Inflammatory macrophage treated with lipopolysaccharide for 4 hours (primary cell): ENCODE measurements around the gene LSAMP.

Experiments used
- DNase-seq: peaks from one replicate; pipeline ENCODE4 v3.0.0-alpha.2; 2020

LSAMP gene

GRCh38 chr3:116285781-116286421, 159.4 kb downstream of the LSAMP start:
- no peak for DNase-seq

- DNase-seq, result no peak
Measured at GRCh38 chr3:116281313-116282143, 163.8 kb downstream of the LSAMP start.

DNA sequence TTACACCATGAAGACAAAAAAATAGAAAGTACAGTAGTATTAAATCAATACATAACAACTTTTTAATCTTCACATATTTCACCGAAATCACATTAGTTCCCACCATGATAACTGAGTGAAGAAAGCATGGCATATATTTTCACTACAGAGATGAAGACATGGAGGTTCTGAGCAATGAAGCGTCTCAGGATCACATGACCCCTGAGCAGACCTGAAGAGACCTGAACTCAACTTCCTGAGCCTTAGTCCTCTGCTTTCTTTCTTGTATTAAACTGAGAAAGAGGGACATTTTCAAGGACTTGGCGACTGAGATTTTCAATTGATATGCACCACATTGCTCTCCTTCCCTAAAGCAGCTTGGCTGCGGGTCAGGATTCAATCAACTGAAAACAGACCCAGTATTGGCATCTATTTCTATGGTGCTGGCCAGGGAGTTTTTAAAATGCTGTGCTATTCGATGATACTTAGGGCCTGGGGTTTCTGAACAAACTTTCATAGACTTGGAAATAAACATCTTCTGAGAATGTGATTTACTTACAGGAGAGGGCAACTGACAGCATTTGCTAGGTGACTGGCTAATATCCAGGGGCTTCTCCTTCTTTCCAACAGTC, 165.1 kb downstream of the LSAMP start:
- DNase-seq, result no peak

DNA sequence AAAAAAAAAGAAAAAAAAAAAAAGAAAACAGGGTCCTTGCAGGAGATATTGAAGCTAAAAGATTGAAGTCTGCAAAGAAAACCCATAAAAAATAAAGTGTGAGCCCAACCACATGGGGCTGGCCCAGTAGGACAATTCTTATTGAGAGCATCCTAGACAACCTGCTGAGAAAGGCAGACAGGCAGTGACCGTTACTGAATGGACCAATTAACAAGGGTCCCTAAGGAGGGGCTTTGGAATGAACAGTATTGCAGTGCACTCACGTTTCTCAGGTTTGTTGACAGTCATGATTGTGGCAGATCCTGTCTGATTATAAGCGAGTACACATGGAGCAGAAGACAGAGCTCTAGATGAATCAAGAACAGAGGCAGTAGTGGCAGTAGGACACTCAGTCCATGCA, 168.6 kb downstream of the LSAMP start:
- no peak for DNase-seq

DNA sequence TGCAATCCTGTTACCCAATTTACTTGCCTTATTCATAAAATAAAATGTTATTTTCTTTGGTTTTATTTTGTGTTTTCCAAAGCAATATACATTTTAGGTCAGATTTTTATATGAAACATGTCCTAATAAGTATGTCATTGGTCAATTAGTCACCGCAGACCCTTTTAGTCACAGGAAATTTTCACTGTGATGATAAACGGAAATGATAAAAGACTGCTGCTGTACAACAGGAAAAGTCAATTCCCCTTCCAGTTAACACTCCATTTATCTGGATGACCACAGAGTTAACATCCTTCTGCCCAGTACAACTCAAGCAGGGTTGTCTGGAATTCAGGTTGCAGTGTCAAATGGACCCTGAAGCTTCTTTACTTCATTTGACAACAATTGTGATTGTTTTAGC, 175.2 kb downstream of the LSAMP start:
- DNase-seq, result no peak

- no peak for DNase-seq
Measured at GRCh38 chr3:116267116-116267515, 178.2 kb downstream of the LSAMP start.

DNA sequence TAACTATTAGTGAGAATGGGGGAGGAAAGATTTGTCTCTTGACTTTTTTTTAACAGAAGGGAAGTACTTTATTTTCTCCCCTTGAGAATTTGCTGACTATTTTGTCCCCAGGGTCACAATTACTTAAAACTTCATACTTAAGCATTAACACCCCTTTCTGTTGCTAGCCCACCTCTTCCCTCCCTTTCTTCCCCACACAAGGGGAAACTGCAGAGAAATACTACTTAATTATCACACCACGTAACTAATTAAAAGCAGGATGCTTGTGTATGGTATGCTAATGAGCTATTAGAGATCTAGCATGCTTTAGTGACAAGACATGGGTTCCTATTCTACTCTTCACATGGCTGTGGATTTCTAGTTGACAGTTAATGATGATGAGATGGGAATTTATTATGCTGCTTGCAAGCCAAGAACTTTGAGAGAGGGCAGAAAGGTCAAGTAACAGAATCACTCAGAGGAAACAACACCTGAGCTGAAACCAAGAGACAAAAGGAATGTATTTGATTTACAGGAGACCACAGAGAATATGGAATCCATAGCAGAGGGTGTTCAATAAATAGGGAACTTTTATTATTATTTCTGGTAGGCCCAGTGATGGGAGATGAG, 179.2 kb downstream of the LSAMP start:
- DNase-seq, result no peak

- DNase-seq, result no peak
Measured at GRCh38 chr3:116265320-116265695, 180.0 kb downstream of the LSAMP start.

DNA sequence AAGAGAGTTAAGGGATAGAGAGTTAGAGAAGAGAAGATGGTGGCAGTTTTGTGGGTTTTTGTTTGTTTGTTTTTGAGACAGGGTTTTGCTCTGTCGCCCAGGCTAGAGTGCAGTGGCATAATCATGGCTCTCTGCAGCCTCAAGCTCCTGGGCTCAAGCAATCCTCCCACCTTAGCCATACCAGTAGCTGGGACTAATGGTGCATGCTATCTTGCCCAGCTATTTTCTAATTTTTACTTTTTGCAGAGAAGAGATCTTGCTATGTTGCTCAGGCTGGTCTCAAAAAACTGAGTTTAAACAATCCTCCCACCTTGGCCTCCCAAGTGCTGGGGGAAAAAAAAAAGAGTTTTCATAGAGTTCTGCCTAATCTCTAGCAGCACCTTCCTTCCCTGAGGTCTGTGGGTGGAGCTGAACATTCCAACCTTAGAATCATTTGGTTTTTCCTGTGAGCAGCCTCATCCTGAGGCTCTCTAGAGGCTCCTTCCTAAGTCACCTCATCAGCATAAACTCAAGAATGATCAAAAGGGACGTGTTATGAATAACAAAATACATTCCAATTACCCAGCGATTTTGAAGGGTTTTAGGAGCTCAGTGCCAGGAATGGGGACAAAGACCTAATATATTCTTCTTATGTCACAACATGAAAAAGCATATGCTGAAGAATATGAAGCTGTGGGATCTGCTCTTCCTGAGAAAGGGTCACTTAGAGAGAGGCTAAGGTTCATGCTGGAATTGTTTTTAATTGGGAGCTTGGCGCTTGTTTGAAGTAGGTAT, 180.6 kb downstream of the LSAMP start:
- no peak for DNase-seq

- no peak for DNase-seq
Measured at GRCh38 chr3:116263842-116264545, 181.3 kb downstream of the LSAMP start.

GRCh38 chr3:116260491-116260890, 184.8 kb downstream of the LSAMP start:
- DNase-seq, result no peak

- no peak for DNase-seq
Measured at GRCh38 chr3:116259984-116260383, 185.3 kb downstream of the LSAMP start.

GRCh38 chr3:116256843-116257485, 188.3 kb downstream of the LSAMP start:
- DNase-seq, result no peak

DNA sequence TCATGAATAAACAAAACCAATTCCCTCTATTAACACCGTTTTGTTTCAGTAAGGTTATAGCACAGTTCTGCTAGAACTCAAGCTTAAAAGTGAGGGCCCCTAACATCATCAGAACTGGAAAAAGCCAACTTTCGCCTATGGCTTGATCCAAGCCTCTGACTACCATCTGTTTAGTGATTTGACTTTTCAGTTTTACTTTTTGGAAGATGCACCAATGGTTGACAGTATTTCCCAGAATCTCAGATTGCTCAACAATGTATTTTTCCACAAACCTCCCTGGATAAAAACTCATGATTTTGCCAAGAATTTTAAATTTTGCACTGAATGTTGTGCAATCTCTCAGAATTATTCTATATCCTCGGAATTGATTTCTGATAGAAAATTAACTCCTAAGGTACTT, 190.7 kb downstream of the LSAMP start:
- DNase-seq, result no peak

DNA sequence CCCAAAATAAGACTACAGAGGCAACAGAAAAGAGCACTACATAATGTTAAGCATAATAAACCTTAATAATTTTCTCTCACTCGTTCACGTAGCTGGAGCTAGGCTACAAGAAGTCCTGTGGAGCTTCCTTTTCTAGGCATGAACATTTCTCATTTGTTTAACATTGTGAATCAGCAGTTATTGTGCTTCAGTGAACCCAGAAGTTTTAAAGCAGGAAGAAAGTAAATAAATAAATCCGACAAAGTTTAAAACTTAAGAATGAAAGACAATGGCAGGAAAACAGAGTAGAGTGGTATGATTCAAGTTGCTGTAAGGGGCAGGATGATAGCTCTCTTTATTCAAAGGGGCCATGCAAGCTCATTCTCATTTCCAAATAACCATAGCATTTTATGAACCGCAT, 191.8 kb downstream of the LSAMP start:
- DNase-seq, result no peak

DNA sequence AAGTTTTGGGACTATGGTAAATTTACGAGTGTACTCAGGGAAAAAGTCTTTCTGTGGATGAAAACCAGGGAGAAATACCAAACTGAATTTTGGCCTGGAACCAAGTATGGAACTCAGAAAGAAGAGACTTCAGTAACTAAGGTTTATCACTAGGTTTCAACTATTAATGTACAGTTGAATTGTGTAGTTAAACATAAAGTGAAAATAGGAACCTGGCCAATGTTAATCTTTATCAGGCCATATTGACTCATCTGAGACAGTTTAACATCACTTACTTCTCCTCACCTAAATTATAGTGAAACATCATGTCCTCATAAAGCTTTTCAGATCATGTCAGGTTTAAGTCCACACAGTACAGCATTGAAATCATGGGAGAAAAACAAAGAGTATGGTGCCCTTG, 197.7 kb downstream of the LSAMP start:
- no peak for DNase-seq

DNA sequence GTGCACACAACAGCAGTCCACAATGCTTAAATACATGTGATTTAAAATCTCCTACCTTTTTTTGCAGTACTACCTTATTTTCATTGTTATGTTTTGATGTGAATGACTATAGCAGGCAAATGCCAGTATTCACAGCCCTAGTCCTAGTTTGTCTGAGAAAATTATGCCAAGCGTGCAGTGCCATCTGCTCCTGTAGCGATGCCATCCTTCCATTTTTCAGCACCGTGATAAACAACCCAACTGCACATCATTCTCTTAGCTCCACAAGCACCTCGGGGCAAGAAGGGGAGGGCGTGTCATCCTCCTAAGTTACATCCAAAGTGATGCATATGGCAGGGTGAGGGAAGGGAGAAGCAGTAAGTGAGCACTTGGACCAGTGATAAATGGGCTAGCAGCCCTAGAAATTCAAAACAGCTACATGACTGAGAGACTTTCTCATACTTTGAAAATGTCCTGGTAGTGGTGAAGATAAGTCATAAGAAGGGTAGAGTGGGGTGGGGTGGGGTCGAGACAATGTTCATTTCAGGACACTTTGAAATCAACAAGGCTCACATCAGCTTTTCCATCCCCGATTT, 198.8 kb downstream of the LSAMP start:
- no peak for DNase-seq

DNA sequence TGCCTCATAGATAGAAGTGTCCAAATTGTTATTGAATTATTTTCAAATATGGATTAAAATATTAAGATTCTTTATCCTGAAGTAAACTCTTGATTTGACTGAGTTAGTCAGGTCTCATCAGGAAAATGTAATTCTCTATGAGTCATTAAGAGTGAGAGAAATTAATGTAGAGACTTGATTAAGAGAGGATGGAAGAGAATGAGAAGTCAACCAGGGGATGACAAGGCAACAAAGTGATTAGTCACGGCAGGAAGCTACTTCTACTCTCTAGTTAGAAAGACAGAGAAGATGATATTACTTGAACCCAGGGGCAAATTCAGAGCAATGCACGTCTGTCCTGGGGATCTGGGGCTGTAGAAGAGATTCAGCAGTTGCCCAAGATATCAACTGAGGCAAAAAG, 202.5 kb downstream of the LSAMP start:
- no peak for DNase-seq

DNA sequence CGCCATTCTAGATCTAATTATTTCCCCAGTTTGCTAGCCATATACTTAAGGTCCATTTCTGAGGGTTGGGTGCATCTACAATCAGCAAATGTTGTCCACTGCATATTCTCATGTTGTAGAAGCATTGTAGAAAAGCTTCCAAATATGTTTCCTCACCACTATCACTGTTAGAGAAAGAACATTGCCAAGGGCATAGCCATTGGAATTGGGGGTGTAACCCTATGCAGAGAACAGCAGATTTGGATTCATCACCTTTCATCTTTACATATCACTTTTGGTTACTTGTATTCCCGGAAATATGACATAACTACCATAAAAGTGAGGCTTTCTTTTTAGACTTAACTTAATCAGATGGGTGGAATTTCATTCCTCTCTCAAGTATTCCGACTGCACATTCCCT, 203.6 kb downstream of the LSAMP start:
- no peak for DNase-seq

GRCh38 chr3:116240261-116240660, 205.0 kb downstream of the LSAMP start:
- DNase-seq, result no peak

DNA sequence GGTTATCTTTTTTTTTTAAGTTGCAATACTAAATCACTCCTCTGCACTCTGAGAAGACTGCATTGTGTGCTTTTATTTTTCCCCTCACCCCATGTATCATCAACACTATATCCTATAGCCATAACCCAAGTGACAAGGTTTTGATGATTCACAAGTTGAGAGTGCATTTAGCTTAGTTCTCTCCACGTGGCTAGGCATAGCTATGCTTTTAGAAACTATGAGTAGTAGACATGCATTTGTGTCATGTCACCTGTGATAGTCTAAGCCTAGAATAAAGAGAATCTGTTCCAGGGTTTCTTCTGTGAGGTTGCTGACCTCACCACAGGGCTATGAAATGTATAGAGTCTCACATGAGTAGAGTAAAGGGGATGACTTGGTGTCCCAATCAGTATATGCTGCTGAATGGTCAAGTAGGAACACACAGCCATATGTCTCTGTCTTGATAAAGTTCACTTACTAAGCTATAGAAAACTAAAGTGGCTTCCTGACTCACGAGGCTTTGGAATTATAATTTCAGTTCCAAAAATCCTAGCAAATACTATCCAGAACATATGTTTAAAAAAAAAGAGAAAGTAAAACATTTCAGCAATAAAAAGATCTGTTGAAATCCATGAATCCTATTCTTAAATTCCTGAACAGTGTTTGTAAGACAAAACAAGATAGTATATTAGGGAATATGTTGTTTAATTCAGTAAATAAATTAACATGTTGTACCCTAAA, 206.3 kb downstream of the LSAMP start:
- DNase-seq, result no peak
